GM18517 (cell line): ENCODE data around the gene CDKAL1.
A peak's percentile ranks its signal among the peaks of the same experiment; 100 is the strongest.

Experiments
- ATAC-seq: cut with Tn5 transposase; IDR thresholded peaks from one replicate; pipeline ENCODE4 v1.9.1; 2021; ENCODE audit warnings: mild to moderate bottlenecking, moderate library complexity; ENCODE audit not compliant: unreplicated experiment

Gene CDKAL1

DNA sequence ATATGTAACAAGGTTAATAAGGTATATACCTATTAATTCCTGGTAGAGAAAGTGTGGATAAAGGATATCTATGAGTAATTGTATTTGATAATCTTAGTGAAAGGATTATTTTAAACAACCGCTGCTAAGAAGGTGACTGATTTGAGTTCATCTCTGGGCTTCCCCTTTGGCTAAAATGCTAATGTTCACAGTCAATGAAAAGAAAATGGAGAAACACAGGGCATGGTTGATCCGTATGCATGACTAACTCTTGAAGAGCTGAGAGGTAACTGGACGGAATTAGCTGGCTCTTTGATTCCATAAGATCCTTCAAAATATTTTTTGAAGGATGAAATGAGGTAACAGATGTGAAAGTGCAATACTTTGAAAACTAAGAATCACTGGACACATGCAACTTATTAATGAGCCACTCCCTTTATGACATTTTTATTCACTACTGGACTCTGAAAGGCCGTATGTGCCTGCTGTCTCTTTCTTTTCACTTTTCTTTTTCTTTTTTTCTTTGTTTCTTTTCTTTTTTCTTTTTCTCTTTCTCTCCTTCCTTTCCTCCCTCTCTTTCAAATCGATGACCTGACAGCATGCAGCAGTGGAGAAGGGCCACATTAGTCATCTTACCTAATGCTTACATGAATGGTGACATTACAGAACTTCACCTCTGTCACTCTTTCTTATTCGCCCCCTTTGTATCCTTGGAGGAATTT, 464.6 kb downstream of the CDKAL1 start:
- no peak for ATAC-seq

DNA sequence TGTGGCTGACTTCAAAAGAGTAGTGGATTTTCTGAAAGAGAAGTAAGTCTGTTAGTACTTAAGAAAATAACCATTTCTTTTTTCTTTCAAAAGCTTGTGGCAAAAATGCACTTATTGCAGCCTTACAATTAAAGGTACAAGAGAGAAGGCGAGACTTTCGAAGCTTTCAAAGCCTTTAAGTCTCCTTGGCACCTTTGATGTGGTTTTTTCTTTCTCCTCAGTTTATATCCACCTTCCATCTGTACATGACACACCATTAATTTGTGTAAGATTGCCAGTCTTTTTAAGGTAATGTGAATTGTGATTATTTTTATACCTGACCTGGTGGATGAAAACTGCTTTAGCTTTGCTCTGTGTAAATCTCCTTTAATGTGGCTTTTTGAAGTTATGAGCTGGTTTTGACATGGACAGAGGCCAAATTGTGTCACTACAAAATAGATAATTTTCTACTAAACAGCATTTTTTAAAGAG, 466.1 kb downstream of the CDKAL1 start:
- no peak for ATAC-seq

DNA sequence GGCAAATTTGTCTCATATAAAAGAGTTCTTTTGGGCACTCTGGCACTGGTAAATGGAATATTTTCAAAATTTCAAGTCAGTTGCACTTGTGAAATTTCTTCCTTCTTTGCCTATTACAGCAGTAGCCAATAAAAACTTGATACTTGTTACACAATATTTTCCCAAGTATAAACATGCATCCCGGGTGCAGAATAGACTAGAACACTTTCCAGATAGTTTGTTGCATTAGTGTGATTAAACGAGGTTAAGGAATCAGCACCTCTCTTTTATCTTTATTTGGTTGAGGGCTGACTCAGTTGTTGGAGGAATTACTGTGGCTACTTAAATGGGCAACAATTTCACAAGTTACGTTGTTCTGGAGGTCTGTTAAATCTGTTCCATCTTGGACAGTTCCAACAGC, 467.5 kb downstream of the CDKAL1 start:
- ATAC-seq: no peak

DNA sequence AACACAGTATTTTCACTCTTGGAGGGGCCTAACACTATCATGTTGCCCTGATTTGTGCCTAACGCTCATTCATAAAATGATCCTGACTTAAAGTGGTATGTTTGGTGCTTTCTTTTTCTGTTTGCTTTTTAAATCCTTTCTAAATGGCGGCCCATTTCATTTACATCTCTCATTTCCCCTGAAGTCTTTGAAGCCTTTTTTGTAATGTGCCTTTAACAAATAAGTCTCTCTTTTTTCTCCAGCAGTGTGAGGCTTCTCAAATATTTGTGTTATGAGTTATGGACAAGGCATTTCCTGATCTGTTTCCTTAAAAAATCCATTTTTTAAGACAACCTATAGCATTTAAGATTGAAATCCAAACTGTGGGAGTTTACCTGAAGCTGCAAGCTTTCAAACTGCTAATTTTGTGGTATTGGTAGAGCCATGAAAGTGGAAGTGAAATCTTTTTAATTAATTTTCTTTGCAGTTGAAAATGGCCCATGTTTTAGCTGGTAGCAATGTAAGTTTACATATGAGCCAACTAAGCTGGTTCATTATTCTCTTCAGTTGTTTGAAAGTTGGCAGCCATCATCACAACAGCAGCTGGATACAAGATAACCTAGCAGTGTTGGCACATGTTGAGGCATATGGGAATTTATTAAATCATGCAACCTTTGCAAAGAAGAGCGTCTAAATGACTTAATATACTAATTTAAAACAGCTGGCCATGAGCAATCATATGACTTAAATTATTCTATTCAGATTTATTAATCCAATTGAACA, 469.7 kb downstream of the CDKAL1 start:
- ATAC-seq: peak; percentile 86

DNA sequence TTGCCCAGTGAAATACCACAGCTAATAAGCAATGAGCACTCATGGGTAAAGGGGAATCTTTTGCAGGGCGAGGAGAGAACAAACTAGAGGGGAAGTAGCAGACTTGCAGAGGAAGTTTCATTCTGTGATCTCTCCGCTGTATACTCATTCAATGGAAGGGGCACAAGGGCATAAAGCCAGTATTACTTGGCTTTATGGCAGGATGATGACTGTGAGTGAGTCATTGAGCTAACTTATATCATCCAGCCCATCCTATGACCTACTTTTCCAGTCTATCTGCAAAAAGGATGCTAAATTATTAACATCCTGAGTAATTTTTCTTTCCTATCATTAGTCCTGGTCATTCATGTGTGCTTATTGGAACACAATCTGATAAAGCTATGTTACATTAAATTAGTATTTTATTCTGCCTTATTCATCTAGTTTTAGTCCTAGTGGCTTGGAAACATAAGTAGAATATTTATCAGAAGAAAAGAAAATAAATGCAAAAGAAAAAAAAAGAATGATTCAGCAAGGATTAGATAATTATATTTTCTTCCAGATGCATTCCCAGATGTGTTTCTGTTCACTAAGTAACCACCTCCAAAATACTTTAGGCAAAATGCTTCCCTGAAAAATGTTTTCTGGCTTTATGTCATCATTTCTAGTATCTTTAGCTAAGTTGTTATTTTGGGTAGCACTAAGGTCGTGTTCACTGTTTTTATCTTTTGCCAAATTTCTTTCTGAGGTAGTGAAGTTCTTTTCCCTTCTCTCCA, 471.7 kb downstream of the CDKAL1 start:
- ATAC-seq: no peak

DNA sequence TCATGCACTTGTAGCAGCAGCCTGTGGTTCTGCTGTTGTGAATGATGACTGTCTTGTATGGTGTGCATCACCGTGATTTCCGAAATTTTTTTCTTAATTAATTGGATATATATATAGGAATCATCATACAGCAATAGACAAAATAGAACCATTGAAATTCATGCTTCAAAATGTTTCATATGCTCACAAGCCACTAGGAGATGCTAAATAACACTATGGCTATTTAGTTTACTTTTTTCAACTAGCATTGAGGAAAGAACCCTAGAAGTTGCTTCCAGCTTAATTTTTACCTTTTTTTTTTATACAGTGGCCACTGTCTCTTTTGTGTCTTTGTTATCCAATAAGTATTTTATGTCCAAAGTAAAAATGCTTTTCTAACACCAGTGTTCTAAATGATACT, 485.4 kb downstream of the CDKAL1 start:
- ATAC-seq: no peak

DNA sequence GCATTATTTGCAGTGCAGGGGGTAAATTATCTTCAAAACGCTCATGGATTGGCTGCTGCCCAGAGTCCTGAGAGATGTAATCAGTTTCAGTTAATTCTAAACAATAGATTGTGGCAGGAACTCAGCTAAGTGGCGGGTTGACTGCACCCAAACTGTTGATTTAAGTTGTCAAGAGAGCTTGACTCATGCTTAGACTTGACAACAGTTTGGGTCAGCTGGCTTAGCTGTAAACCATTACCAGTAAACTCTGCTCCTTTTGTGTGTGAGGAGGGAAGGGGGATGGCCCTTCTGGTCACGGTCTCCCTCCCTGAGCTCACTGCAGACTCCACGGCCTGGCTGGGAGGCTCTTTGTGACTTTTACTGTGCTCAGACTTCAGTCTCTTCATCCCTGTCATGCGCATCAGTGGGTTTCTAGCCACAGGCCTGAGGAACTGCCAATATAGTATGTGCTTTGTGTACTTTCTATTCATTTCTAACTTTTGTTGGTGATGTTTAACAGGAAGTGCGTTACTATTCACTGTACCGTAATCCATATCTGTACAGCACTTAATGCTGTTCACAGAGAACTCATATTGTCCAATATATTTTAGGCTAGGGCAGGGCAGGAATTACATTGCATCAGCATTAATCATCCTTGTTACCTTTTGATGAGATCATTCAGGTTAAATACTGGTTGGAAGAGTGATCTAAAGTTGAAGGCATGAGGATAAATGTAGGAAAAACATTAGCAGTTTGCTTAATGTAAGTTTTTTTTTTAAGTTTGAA, 488.3 kb downstream of the CDKAL1 start:
- peak; percentile 88 for ATAC-seq

DNA sequence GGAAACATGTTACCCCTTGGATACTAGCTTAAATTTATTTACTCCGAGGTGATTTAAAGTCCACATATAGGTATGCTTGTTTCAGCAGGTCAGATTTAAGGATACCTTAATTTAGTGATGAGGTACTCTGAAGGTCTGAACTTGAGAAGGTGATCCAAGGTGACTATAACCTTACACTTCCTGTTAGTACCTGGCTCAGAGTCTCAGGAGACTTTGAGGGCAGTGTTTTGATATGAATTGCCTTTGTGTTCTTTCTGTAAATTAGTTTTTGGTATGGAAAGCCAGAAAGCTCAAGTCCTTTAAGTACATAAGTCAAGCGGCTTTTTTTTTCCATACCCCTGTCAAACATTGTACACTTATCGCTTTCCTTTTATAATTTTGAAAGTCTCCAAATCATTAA, 489.0 kb downstream of the CDKAL1 start:
- no peak for ATAC-seq

DNA sequence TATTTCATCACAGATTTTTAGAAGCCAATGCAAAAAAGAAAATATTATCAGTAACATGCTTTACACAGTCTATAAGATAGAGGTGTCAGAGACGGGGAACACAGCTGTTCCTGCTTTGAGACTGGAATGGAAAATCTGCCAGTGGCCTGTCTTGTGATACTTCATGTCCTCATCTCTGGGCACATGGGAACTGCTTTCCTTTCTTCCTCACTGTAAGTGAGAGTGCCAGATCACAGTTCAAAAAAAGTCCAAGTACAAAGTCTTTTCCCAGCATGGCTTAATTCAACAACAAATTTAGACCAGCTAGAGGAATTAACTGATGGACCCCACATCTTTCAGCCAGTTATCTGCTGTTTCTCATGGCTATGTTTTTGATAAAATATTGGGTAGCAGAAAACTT, 490.4 kb downstream of the CDKAL1 start:
- no peak for ATAC-seq

DNA sequence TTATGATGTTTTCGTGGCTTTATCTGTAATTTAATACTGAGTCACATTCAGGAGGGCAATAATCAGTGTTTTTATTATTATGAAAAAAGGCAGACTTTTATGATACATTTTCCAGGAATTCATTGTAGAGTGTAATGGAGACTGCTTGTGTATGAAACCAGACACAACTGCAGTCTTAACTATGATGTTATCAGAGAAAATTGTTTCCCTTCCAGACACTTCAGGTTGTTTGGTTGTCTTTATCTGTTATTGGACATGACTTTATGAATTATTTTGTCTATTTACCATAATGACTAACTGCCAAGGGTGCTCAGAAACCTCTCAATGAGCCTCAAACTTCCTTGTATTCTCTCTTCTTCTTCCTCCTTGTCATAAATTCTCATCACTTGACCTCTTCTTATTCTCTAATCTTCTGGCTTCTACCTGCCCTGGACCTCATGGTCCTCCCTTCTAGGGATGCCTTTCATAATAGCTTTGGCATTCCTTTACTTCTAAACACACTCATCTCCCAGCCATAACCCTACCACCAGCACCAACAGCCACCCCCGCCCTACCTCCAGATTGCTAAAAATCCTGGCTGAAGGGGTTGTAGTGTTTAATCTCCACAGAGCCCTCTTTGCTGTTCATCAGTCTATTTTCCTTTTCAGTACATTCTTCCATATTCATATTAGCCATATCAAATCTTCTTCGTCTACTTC, 492.5 kb downstream of the CDKAL1 start:
- ATAC-seq: no peak

DNA sequence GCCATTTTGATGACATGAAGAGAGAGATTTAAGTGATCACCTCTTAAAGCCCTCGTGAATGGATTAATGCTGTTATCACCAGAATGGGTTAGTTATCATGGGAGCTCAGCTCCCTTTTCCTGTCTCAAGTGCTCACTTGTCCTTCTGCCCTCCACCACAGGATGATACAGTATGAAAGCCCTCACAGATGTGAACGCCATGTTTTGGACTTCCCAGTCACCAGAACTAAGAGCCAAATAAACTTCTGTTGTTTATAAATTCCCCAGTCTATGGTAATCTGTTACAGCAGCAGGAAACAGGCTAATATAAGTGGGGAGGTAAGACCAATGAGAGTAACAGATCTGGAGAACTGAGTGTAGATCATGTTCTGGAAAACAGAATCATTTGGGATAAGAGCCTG, 493.2 kb downstream of the CDKAL1 start:
- ATAC-seq: no peak

DNA sequence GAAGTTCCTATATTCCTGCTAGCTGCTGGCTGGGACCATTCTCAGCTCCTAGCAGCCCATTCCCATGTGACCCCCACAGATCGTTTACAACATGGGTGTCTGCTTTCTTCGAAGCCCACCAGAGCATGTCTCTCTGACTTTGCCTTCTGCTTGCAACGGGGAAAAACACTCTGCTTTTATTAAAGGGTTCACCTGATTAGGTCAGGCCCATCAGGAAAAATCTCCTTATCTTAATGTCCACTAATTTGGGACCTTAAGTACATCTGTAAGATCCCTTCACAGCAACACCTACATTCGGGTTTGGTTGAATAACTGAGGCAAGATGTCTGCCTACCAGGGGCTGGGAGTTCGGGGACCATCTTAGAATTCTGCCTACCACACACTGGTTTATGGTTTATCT, 496.9 kb downstream of the CDKAL1 start:
- ATAC-seq: no peak

DNA sequence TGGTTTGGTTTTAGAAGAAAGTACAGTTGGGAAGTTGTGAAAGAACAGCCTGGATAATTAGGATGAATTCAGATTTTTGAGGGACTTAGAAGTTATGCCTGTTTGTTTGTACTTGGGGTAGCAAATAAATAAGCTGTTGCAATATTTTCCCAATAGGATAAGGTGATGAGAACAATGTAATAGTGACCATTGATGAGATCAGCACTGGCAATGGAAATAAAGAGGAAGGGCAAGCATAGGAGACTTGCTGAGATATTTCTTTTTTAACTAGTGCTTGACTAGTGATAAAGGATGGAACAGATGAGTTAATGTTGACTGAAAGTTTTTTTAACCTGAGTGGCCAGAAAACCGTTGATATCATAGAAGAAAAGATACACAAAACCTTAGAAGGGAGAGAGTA, 498.8 kb downstream of the CDKAL1 start:
- no peak for ATAC-seq

DNA sequence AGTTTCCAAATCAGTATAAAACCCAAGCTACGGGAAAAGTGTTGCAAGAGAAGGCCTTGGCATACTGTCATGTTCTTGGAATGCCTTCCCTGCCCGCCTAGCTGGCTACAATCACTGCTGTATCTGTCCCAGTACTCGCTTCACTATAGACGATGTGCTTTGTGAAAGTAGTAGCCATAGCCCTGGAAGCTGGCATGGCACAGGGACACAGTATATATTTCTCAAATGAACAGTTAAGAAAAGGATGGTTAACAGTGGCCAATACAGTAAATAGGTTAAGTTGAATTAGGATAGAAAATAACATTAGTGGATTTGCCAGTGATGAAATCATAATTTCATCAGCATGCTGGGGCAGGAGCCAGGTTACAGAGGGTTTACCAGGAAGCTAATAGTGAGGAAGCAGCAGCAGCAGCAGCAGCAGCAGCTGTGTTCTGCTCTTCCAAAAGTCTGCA, 499.3 kb downstream of the CDKAL1 start:
- no peak for ATAC-seq

DNA sequence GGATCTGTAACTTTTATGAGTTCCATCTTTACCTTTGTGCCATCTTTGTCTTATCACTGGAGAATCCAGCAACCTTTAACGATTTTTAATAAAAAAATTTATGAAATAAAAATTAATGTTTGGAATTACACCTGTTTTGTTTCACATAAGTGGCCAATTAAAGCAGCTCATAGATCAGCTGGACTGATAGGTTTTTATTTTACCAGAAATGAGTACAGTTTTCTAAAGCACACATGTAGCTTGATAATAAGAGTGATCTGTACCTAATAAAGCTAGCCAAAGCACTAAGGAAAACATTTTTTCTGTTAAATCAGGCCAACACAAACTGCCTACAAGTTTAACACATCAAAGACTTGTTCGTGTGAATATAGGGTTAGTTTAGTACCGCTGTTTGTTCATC, 500.1 kb downstream of the CDKAL1 start:
- no peak for ATAC-seq

DNA sequence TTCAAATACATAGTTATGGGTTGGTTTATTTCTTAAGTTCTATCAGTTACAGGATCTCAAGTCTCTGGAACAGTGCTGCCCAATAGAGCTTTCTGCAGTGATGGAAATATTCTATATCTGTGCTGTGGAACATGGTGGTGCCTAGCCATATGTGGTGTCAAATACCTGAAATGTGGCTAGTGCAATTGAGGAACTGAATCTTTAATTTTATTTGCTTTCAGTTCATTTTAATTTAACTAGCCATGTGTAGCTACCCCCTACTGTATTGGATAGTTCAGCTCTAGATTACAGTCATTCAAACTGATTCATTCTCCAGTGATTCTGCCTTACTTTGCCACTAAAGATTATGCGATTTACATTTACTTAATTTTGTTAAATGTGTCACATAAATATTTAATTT, 503.2 kb downstream of the CDKAL1 start:
- peak; percentile 70 for ATAC-seq

DNA sequence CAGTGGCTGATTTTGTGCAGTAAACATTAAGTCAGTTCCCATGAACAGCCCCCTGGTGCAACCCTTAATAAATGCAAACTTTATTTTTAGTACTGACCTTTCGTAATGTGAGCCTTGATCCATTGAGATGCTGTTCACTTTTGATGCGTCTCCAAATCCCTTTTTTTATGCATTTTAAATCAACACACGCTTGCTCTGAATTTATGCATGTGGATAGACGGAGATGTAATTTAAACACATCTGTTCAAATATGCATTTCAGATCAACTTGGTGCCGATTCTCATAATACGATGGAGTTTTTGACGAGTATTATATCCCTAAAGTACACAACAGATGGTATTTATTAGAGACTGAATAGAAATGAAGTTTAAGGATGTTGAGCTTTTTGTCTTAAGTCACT, 505.7 kb downstream of the CDKAL1 start:
- ATAC-seq: no peak

DNA sequence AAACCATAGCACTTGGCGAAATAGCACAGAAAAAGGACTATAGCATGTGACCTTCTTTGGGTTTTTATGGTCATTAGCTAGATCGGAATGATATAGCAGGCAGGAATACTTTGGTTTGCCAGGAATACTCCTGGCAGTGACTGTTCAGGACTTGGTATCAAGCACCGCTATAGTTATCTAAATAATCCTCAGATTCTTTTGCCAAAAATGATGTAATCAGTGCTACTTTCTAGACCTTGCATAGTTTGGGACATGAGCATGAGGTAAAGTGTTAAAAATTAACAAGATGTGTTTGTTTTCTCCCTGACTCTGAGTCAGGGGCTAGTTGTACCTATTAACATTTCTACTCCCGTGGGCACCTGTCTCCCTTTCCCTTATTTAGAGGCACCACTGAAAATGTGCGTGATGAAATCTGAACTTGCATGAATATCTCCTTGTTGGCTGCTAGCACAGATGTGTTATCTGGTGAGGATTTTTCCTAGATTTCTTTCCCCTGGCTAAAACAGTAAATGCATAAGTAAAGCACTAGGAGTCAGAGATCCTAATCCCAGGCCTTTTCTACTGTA, 511.0 kb downstream of the CDKAL1 start:
- no peak for ATAC-seq

DNA sequence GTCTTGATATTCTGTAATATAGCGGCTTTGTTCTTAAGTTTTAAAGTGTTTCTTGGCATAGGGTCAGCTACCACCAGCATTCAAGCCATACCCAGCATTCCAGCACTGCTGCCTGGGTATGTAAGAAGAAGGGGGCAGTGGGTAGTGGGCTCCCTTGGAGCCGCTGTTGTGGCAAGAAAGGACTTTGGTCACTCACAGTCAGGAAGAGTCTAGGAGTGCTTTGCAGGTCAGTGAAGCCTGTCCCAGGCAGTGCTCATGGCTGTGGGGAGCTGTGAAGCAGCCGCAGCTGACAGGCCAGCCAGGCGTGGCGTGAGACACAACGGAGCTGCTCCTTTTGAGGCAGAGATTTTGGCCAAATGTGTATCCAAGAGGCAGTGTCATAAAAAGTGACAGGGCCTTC, 512.0 kb downstream of the CDKAL1 start:
- no peak for ATAC-seq

DNA sequence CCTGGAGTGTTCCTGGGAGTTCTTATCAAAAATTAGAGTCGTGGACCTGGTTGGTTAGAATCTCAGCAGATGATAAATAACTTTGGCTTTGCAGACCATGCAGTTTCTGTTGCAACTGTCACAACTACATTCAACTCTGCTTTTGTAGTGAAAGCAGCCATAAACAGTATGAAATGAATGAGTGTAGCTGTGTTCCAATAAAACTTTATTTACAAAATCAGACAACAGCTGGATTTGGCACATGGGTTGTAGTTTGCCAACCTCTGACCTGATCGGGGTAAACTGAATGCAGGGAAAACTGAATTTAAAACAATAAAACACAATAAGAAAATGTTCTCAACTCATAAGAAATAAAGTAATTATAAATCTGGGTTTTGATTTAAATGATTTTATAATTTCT, 513.8 kb downstream of the CDKAL1 start:
- ATAC-seq: no peak
